Fibroblast of lung (primary cell): ENCODE data around the gene WDR3.

ENCODE experiments used
- EZH2 ChIP-seq: IDR thresholded peaks from 2 replicates; pipeline ENCODE4 v1.5.1; 2012; ENCODE audit warnings: low read length, control low read depth, mild to moderate bottlenecking; ENCODE audit errors: missing control alignments
- TF ChIP-seq, protein P1 (sequence below), 2 donors: IDR thresholded peaks in 1 of 2; conservative IDR thresholded peaks in 1 of 2; 1 replicate in 1 of 2; 2 replicates in 1 of 2; pipeline ENCODE4 v1.5.1; 2011 to 2012; ENCODE audit warnings: low read length in 2 of 2, control low read depth in 1 of 2, inconsistent platforms in 1 of 2, low read depth in 1 of 2, mild to moderate bottlenecking in 1 of 2

DNA sequence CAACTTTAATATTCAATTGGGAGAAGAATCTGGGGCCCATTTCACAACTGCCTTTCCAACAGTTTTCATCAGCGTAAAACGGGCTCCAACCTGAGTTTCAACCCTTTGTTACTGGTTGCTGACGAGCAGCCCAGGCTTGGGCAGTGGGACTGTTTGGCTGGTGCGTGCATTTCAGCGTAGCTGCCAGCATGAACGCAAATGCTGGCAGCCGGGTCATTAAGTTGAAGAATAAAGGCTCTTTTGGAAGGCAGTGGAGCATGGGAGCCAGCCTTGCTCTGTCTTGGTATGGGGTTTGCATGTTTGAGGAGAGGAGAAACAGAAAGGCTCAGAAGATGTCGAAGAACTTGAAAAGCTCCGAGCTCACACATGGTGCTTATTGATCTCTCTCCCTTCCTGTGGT is 40.7 kb downstream of the WDR3 start:
- TF ChIP-seq, protein P1, sequence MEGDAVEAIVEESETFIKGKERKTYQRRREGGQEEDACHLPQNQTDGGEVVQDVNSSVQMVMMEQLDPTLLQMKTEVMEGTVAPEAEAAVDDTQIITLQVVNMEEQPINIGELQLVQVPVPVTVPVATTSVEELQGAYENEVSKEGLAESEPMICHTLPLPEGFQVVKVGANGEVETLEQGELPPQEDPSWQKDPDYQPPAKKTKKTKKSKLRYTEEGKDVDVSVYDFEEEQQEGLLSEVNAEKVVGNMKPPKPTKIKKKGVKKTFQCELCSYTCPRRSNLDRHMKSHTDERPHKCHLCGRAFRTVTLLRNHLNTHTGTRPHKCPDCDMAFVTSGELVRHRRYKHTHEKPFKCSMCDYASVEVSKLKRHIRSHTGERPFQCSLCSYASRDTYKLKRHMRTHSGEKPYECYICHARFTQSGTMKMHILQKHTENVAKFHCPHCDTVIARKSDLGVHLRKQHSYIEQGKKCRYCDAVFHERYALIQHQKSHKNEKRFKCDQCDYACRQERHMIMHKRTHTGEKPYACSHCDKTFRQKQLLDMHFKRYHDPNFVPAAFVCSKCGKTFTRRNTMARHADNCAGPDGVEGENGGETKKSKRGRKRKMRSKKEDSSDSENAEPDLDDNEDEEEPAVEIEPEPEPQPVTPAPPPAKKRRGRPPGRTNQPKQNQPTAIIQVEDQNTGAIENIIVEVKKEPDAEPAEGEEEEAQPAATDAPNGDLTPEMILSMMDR (conservative IDR thresholded peaks at IDR 0.05 in 1 of 2, IDR thresholded peaks at IDR 0.05 in 1 of 2; ENCODE audit: low read depth in 1 of 2, low read length in 2 of 2) = no peak
- TF ChIP-seq EZH2 = no peak
